OCI-LY3 (cell line): ENCODE results near the gene BOLA2B.

Source experiments
- H2AFZ ChIP-seq: fragments of 200-600, 300-600 bp; shearing (Covaris generic); 2 replicates; pipeline ENCODE4 v1.6.0; 2014; ENCODE audit warnings: antibody characterized with exemption, low read depth, low read length
- H3K27ac ChIP-seq: fragments of 200-600, 300-600 bp; sonication (generic); 2 replicates; pipeline ENCODE4 v1.5.1; 2014; ENCODE audit warnings: mild to moderate bottlenecking, low read length, moderate library complexity, mixed read lengths
- H3K27me3 ChIP-seq: fragments of 200-600, 300-600 bp; sonication (generic); 2 replicates; pipeline ENCODE4 v1.6.1; 2014; ENCODE audit warnings: low read depth, low read length, mixed read lengths
- H3K36me3 ChIP-seq: fragments of 200-600, 300-600 bp; sonication (generic); replicated peaks from 2 replicates; pipeline ENCODE3; 2014; ENCODE audit warnings: low read depth, low read length, mixed read lengths
- H3K4me1 ChIP-seq: fragments of 300-600, 200-600 bp; sonication (generic); 2 replicates; pipeline ENCODE4 v1.6.1; 2014; ENCODE audit warnings: low read length, mixed read lengths
- H3K4me2 ChIP-seq: fragments of 200-600, 300-600 bp; sonication (generic); 2 replicates; pipeline ENCODE4 v1.6.1; 2014; ENCODE audit warnings: low read length, mixed read lengths
- H3K4me3 ChIP-seq: fragments of 300-600, 200-600 bp; sonication (generic); 2 replicates; pipeline ENCODE4 v1.5.1; 2014; ENCODE audit warnings: antibody characterized with exemption, mild to moderate bottlenecking, low read length, moderate library complexity
- H3K79me2 ChIP-seq: fragments of 300-600, 200-600 bp; shearing (Covaris generic); 2 replicates; pipeline ENCODE4 v1.6.1; 2014; ENCODE audit warnings: mild to moderate bottlenecking, low read length, mixed read lengths
- H3K9ac ChIP-seq: fragments of 300-600, 200-600 bp; shearing (Covaris generic); 2 replicates; pipeline ENCODE4 v1.6.0; 2014; ENCODE audit warnings: mild to moderate bottlenecking, low read length, moderate library complexity
- H3K9me3 ChIP-seq: fragments of 200-600, 300-600 bp; shearing (Covaris generic); 2 replicates; pipeline ENCODE4 v1.6.1; 2014; ENCODE audit warnings: low read length, mixed read lengths; ENCODE audit not compliant: insufficient read depth
- H4K20me1 ChIP-seq: fragments of 200-600, 300-600 bp; sonication (generic); 2 replicates; pipeline ENCODE4 v1.6.1; 2016; ENCODE audit warnings: low read length, mixed read lengths; ENCODE audit not compliant: insufficient read depth
- EZH2phosphoT487 ChIP-seq: fragments of 200-600 bp; shearing (Covaris generic); IDR thresholded peaks from 2 replicates; pipeline ENCODE4 v1.6.1; 2018; ENCODE audit warnings: antibody characterized with exemption, mixed run types, low read depth
- TF ChIP-seq, protein P1 (sequence below): fragments of 200-600, 300-600 bp; sonication (generic); IDR thresholded peaks from 2 replicates; pipeline ENCODE4 v1.5.1; 2014; ENCODE audit warnings: antibody characterized with exemption, low read length, low read depth

BOLA2B gene

GRCh38 chr16:30155188-30155587, 38.3 kb downstream of the BOLA2B start:
- no peaks in the 10 kb centered on the region for H3K36me3 ChIP-seq
- no peak overlapping the region for H2AFZ ChIP-seq
- no peaks in the 10 kb centered on the region for H3K9me3 ChIP-seq
- no peak overlapping the region for H3K9ac ChIP-seq
- H3K4me2 ChIP-seq = no peak overlapping the region
- no peaks in the 10 kb centered on the region for H4K20me1 ChIP-seq
- H3K79me2 ChIP-seq = no peaks in the 10 kb centered on the region
- TF ChIP-seq EZH2phosphoT487 = no peak
- TF ChIP-seq, protein P1, sequence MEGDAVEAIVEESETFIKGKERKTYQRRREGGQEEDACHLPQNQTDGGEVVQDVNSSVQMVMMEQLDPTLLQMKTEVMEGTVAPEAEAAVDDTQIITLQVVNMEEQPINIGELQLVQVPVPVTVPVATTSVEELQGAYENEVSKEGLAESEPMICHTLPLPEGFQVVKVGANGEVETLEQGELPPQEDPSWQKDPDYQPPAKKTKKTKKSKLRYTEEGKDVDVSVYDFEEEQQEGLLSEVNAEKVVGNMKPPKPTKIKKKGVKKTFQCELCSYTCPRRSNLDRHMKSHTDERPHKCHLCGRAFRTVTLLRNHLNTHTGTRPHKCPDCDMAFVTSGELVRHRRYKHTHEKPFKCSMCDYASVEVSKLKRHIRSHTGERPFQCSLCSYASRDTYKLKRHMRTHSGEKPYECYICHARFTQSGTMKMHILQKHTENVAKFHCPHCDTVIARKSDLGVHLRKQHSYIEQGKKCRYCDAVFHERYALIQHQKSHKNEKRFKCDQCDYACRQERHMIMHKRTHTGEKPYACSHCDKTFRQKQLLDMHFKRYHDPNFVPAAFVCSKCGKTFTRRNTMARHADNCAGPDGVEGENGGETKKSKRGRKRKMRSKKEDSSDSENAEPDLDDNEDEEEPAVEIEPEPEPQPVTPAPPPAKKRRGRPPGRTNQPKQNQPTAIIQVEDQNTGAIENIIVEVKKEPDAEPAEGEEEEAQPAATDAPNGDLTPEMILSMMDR = no peak
- H3K4me1 ChIP-seq = 0 out of 2 replicates have a peak, but pooled peaks cover 6% of the 10 kb centered on the region
- H3K27ac ChIP-seq = no peak overlapping the region
- no peak overlapping the region for H3K4me3 ChIP-seq
- no peaks in the 10 kb centered on the region for H3K27me3 ChIP-seq

GRCh38 chr16:30152517-30152916, 40.9 kb downstream of the BOLA2B start:
- TF ChIP-seq, protein P1 = no peak
- TF ChIP-seq EZH2phosphoT487 = no peak
- H3K9me3 ChIP-seq = peaks cover 8% of the 10 kb centered on the region; the same call in 1 of the 2 replicates
- H3K4me2 ChIP-seq = no peak overlapping the region
- no peaks in the 10 kb centered on the region for H3K79me2 ChIP-seq
- H3K9ac ChIP-seq = no peak overlapping the region
- no peaks in the 10 kb centered on the region for H3K27me3 ChIP-seq
- H3K36me3 ChIP-seq = no peaks in the 10 kb centered on the region
- H3K4me3 ChIP-seq = no peak overlapping the region
- no peak overlapping the region for H3K27ac ChIP-seq
- no peak overlapping the region for H2AFZ ChIP-seq
- H4K20me1 ChIP-seq = no peaks in the 10 kb centered on the region
- no peaks in the 10 kb centered on the region for H3K4me1 ChIP-seq

DNA sequence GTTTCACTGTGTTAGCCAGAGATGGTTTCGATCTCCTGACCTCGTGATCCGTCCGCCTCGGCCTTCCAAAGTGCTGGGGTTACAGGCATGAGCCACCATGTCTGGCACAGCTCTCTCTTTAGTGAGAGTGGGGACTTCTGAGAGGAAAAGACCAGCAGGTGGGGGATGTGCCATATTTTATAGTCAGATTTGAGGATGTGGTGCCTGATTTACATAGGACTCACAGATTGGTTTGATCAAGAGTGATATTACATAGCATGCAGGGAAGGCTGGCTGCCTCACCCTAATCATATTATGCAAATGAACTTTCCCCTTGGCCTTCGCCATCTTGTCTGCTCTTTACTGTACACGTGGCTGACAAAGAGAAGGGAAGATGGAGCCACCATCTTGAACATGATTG, 42.4 kb downstream of the BOLA2B start:
- peaks cover 8% of the 10 kb centered on the region; the same call in 1 of the 2 replicates for H3K9me3 ChIP-seq
- no peak overlapping the region for H2AFZ ChIP-seq
- H3K36me3 ChIP-seq = no peaks in the 10 kb centered on the region
- no peak overlapping the region for H3K4me2 ChIP-seq
- H3K27me3 ChIP-seq = no peaks in the 10 kb centered on the region
- H3K4me3 ChIP-seq = no peak overlapping the region
- TF ChIP-seq, protein P1 = no peak
- TF ChIP-seq EZH2phosphoT487 = no peak
- H4K20me1 ChIP-seq = no peaks in the 10 kb centered on the region
- no peaks in the 10 kb centered on the region for H3K4me1 ChIP-seq
- H3K9ac ChIP-seq = no peak overlapping the region
- no peaks in the 10 kb centered on the region for H3K79me2 ChIP-seq
- H3K27ac ChIP-seq = no peak overlapping the region

- no peak for TF ChIP-seq EZH2phosphoT487
- TF ChIP-seq, protein P1 = no peak
- Histone ChIP-seq H3K9me3 (peaks cover 8% of the 10 kb centered on the region; the same call in 1 of the 2 replicates), H4K20me1 (no peaks in the 10 kb centered on the region), H3K9ac (no peak overlapping the region), H3K4me2 (no peak overlapping the region), H3K27me3 (no peaks in the 10 kb centered on the region), H2AFZ (no peak overlapping the region), H3K27ac (no peak overlapping the region), H3K36me3 (no peaks in the 10 kb centered on the region), H3K79me2 (no peaks in the 10 kb centered on the region), H3K4me1 (no peaks in the 10 kb centered on the region), H3K4me3 (no peak overlapping the region)
Measured at GRCh38 chr16:30149250-30149930, 44.1 kb downstream of the BOLA2B start.
